ENCODE measurements around the gene TMF1. TPM values are rescaled to one million over a fixed set of nuclear protein-coding genes. Genes with fewer than 3 reads are reported as not detected.

TMF1 gene
- total and polyA plus RNA-seq, 3 donors from 2014 or later = 30.6 to 67.7 (median 37.4) TPM

- H3K4me3 ChIP-seq = no peak overlapping the region
- WGBS, 2 donors = 79 to 83% methylated on average over 5 of the region's 5 CpGs
- no peak overlapping the region for H3K27ac ChIP-seq
- no peaks in the 10 kb centered on the region for H3K9me3 ChIP-seq
- H3K4me1 ChIP-seq = peaks cover 30% of the 10 kb centered on the region
- TF ChIP-seq, protein P1, sequence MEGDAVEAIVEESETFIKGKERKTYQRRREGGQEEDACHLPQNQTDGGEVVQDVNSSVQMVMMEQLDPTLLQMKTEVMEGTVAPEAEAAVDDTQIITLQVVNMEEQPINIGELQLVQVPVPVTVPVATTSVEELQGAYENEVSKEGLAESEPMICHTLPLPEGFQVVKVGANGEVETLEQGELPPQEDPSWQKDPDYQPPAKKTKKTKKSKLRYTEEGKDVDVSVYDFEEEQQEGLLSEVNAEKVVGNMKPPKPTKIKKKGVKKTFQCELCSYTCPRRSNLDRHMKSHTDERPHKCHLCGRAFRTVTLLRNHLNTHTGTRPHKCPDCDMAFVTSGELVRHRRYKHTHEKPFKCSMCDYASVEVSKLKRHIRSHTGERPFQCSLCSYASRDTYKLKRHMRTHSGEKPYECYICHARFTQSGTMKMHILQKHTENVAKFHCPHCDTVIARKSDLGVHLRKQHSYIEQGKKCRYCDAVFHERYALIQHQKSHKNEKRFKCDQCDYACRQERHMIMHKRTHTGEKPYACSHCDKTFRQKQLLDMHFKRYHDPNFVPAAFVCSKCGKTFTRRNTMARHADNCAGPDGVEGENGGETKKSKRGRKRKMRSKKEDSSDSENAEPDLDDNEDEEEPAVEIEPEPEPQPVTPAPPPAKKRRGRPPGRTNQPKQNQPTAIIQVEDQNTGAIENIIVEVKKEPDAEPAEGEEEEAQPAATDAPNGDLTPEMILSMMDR (IDR thresholded peaks at IDR 0.05) = no peak
- TF ChIP-seq POLR2A (IDR thresholded peaks at IDR 0.05) = no peak
- intact Hi-C loops (cut with DNase I; ENCODE audit: low total_unique reads) = no loop called here
- H3K27me3 ChIP-seq = no peaks in the 10 kb centered on the region
- peak; percentile 37 for DNase-seq
- no peaks in the 10 kb centered on the region for H3K36me3 ChIP-seq (ENCODE audit: low read depth, missing control alignments)
These were observed 29.6 kb upstream of the TMF1 start for GRCh38 chr3:69081583-69082262.

GRCh38 chr3:69080233-69080920 is 28.2 kb upstream of the TMF1 start, which contains the start of gene UBA3:
Gene UBA3 (minus strand): TSS chr3:69080365. CDS start chr3:69080353, 12 bp downstream.
- peaks cover 27% of the 10 kb centered on the region for H3K4me1 ChIP-seq
- H3K36me3 ChIP-seq (ENCODE audit: low read depth, missing control alignments) = no peaks in the 10 kb centered on the region

DNA sequence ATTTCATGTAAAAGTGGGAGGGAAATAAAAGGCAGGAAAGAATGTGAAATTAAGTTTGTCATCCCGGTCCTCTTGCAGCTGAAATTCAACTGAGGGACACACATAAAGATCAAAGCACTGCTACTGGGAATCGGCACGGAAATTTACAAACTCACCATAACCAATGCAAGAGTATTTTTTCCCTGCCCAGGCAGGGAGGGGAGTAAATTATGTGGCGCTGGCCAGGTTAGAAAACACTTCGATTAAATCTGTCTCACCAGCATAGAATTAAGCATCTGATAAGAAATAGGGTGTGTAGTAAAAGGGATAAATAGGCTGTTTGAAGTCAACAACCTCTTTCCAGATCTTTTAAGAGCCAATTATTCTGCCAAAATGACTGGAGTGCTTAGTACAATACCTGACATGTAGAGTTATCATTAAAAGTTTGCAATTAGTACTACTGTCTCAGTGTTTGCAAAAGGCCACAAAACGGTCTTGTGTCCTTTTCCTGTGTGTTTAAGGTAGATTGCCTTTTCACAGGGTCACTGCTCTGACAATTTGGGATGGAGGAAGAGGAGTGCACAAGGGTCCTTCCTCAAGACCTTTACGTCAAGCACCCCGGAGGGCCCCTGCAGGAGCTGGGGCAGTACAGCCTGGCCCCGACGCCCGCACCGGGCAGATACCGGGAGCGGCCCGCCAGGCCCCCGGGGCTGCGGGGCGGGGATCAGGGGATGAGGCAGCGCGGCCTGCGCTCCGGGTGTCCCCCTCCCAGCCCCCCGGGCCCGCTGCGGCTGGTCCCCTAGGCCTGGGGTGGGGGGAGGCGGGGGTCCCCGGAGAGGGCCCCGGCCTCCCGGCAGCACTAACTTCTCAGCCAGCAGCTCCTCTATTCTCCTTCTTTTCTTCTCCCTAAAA is 27.4 kb upstream of the TMF1 start:
- Histone ChIP-seq H3K27ac (peak overlapping the region; percentile 87 to 88), H3K36me3 (ENCODE audit: low read depth, missing control alignments) (no peaks in the 10 kb centered on the region), H3K9me3 (no peaks in the 10 kb centered on the region), H3K4me1 (peaks cover 25% of the 10 kb centered on the region), H3K27me3 (no peaks in the 10 kb centered on the region), H3K4me3 (peak overlapping the region; percentile 93 to 97)
- intact Hi-C loops (cut with DNase I; ENCODE audit: low total_unique reads) = no loop called here
- 2 to 5% methylated on average over 12 to 20 of the region's 29 CpGs for WGBS, 2 donors
- no peak for TF ChIP-seq POLR2A (IDR thresholded peaks at IDR 0.05)
- TF ChIP-seq, protein P1 (IDR thresholded peaks at IDR 0.05) = no peak
- DNase-seq = no peak

More at GRCh38 chr3:69080233-69080920, 28.2 kb upstream of the TMF1 start, which contains the start of gene UBA3:
- H3K9me3 ChIP-seq = no peaks in the 10 kb centered on the region
- H3K4me3 ChIP-seq = peak within 1 kb of the TSS; percentile 93 to 97
- 2% methylated on average over 25 to 37 of the region's 37 CpGs for WGBS, 2 donors
- TF ChIP-seq, protein P1 (IDR thresholded peaks at IDR 0.05) = no peak
- TF ChIP-seq POLR2A (IDR thresholded peaks at IDR 0.05) = no peak
- H3K27me3 ChIP-seq = no peaks in the 10 kb centered on the region
- H3K27ac ChIP-seq = peak within 1 kb of the TSS; percentile 87 to 88
- intact Hi-C loops (cut with DNase I; ENCODE audit: low total_unique reads) = no loop called here
- peak; percentile 96 for DNase-seq

DNA sequence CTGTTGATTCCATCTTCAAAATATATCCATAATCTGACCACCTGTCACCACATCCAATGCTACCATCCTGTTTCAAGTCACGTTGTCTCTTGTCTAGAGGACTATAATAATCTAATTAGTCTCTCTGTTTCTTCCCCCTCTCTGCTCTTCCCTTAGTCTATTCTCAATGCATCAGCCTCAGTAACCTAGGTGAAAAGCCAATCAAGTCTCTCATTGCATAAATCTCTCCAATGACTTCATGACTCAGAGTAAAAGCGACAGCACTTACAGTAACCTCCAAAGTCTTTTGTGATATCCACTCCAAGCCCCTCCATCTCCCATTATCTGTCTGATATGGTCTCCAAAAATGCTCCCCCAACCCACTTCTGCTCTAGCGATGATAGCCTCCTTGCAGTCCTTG is 20.8 kb upstream of the TMF1 start:
- intact Hi-C loops (cut with DNase I; ENCODE audit: low total_unique reads) = no loop called here
- no peaks in the 10 kb centered on the region for H3K4me1 ChIP-seq
- no peaks in the 10 kb centered on the region for H3K27me3 ChIP-seq
- H3K36me3 ChIP-seq (ENCODE audit: low read depth, missing control alignments) = no peaks in the 10 kb centered on the region
- H3K27ac ChIP-seq = no peak overlapping the region
- DNase-seq = no peak
- TF ChIP-seq, protein P1 (IDR thresholded peaks at IDR 0.05) = no peak
- no peak for TF ChIP-seq POLR2A (IDR thresholded peaks at IDR 0.05)
- WGBS, 2 donors = 87 to 96% methylated on average over 3 of the region's 3 CpGs
- no peak overlapping the region for H3K4me3 ChIP-seq
- no peaks in the 10 kb centered on the region for H3K9me3 ChIP-seq

All from testis (tissue), 3 donors.